CD14-positive monocyte (primary cell): ENCODE data around the gene BTBD1. TPM values are rescaled to one million over a fixed set of nuclear protein-coding genes. Genes with fewer than 3 reads are reported as not detected.

Experiments
- DNase-seq, 3 donors: peaks; one replicate each; pipeline ENCODE4 v3.0.0-alpha.2; 2011 to 2022
- H2AFZ ChIP-seq: 2 replicates; pipeline ENCODE4 v1.6.0; 2012; ENCODE audit warnings: mild to moderate bottlenecking, low read depth, low read length, inconsistent platforms; ENCODE audit not compliant: insufficient read depth, poor library complexity, severe bottlenecking
- H3K27ac ChIP-seq, 2 donors: 1 replicate in 1 of 2; 2 replicates in 1 of 2; pipeline ENCODE4 v1.5.1; 2012 to 2013; ENCODE audit warnings: low read length in 2 of 2, control low read depth in 1 of 2, inconsistent platforms in 1 of 2, low read depth in 1 of 2, mild to moderate bottlenecking in 1 of 2
- H3K27me3 ChIP-seq, 2 donors: one replicate each; pipeline versions ENCODE4 v1.6.0 to v1.6.1; 2011 to 2013; ENCODE audit warnings: low read length in 2 of 2; ENCODE audit not compliant: control insufficient read depth in 2 of 2, insufficient read depth in 2 of 2
- H3K36me3 ChIP-seq, 2 donors: replicated peaks in 1 of 2; 1 replicate in 1 of 2; 2 replicates in 1 of 2; pipeline versions ENCODE4 v1.5.1 to v1.6.1; 2012 to 2013; ENCODE audit warnings: low read length in 2 of 2, control low read depth in 1 of 2, inconsistent platforms in 1 of 2, mild to moderate bottlenecking in 1 of 2; ENCODE audit not compliant: insufficient read depth in 2 of 2, control insufficient read depth in 1 of 2
- H3K4me1 ChIP-seq, 2 donors: 1 replicate in 1 of 2; 2 replicates in 1 of 2; pipeline versions ENCODE4 v1.5.1 to v1.6.1; 2012 to 2013; ENCODE audit warnings: low read length in 2 of 2, control low read depth in 1 of 2, inconsistent platforms in 1 of 2, mild to moderate bottlenecking in 1 of 2, moderate library complexity in 1 of 2; ENCODE audit not compliant: insufficient read depth in 2 of 2, control insufficient read depth in 1 of 2
- H3K4me2 ChIP-seq: replicated peaks from 2 replicates; pipeline ENCODE3; 2012; ENCODE audit warnings: low read length, moderate library complexity, mild to moderate bottlenecking; ENCODE audit not compliant: poor library complexity, severe bottlenecking; ENCODE audit errors: extremely low read depth
- H3K4me3 ChIP-seq, 3 experiments: fragments of 200-600 bp in 1 of 3; sonication (generic) in 1 of 3; replicated peaks in 1 of 3; 1 replicate in 2 of 3; 2 replicates in 1 of 3; pipeline ENCODE4 v1.5.1; 2011 to 2013; ENCODE audit warnings: low read length in 3 of 3, mild to moderate bottlenecking in 3 of 3, control low read depth in 2 of 3, low read depth in 2 of 3, inconsistent platforms in 1 of 3, moderate library complexity in 1 of 3
- H3K79me2 ChIP-seq: 2 replicates; pipeline ENCODE4 v1.6.0; 2012; ENCODE audit warnings: mild to moderate bottlenecking, control low read depth, inconsistent platforms, low read length, moderate library complexity; ENCODE audit not compliant: insufficient read depth
- H3K9ac ChIP-seq: 2 replicates; pipeline ENCODE4 v1.6.0; 2017; ENCODE audit warnings: low read length, mild to moderate bottlenecking; ENCODE audit not compliant: insufficient read depth, poor library complexity, severe bottlenecking
- H3K9me3 ChIP-seq, 2 donors: replicated peaks in 1 of 2; 1 replicate in 1 of 2; 2 replicates in 1 of 2; pipeline versions ENCODE4 v1.5.1 to v1.6.1; 2012 to 2013; ENCODE audit warnings: low read length in 2 of 2, control low read depth in 1 of 2; ENCODE audit not compliant: control insufficient read depth in 1 of 2, insufficient read depth in 1 of 2
- H4K20me1 ChIP-seq: 2 replicates; pipeline ENCODE4 v1.6.0; 2012; ENCODE audit warnings: mild to moderate bottlenecking, low read length, control low read depth, moderate library complexity; ENCODE audit not compliant: insufficient read depth
- H3K27ac Mint-ChIP-seq, 7 donors: one replicate each; pipeline ENCODE4 v1.8.0; 2020; ENCODE audit warnings: mild to moderate bottlenecking in 7 of 7, mixed read lengths in 7 of 7, moderate library complexity in 6 of 7, inconsistent platforms in 2 of 7
- H3K27me3 Mint-ChIP-seq, 3 donors: one replicate each; pipeline ENCODE4 v1.8.0; 2021 to 2022; ENCODE audit warnings: low read depth in 3 of 3, mild to moderate bottlenecking in 3 of 3, mixed read lengths in 3 of 3, moderate library complexity in 3 of 3, inconsistent platforms in 1 of 3
- H3K36me3 Mint-ChIP-seq, 2 donors: one replicate each; pipeline ENCODE4 v1.8.0; 2020; ENCODE audit warnings: mixed read lengths in 2 of 2, inconsistent platforms in 1 of 2, mild to moderate bottlenecking in 1 of 2
- H3K4me1 Mint-ChIP-seq: one replicate; pipeline ENCODE4 v1.8.0; 2020; ENCODE audit warnings: mild to moderate bottlenecking, mixed read lengths
- H3K4me3 Mint-ChIP-seq, 2 donors: one replicate each; pipeline ENCODE4 v1.8.0; 2020; ENCODE audit warnings: mild to moderate bottlenecking in 2 of 2, mixed read lengths in 2 of 2, moderate library complexity in 1 of 2
- H3K9me3 Mint-ChIP-seq, 7 donors: one replicate each; pipeline ENCODE4 v1.8.0; 2020 to 2022; ENCODE audit warnings: mixed read lengths in 7 of 7, mild to moderate bottlenecking in 6 of 7, moderate library complexity in 6 of 7, inconsistent platforms in 2 of 7
- WGBS: methylation state at CpG from one replicate; pipeline ENCODE4 v1.1.5; 2013; ENCODE audit warnings: missing lambda C conversion rate; ENCODE audit not compliant: insufficient coverage; 5-methylcytosine and 5-hydroxymethylcytosine counted together
- intact Hi-C, 2 donors: fragments of 100-400 bp; cut with micrococcal nuclease; formaldehyde crosslinking; loops; one replicate each; pipeline versions ENCODE4 v1.15.0 to v1.15.1; 2023
- polyA minus RNA-seq: library from RNA; depleted of rRNA, polyadenylated mRNA; stranded (reverse); fragments of >200 nt; gene quantifications from 2 replicates; pipeline ENCODE4 v1.2.3, GENCODE V29; 2012
- polyA plus RNA-seq, 3 donors: library from polyadenylated mRNA; depleted of rRNA in 1 of 3; unstranded in 2 of 3; stranded (reverse) in 1 of 3; fragments of 300-500 nt in 2 of 3; fragments of >200 nt in 1 of 3; fragmentation: Illumina TruSeq in 2 of 3; gene quantifications; 1 replicate in 2 of 3; 2 replicates in 1 of 3; pipeline ENCODE4 v1.2.3, GENCODE V29; 2012 to 2021
- total RNA-seq, 12 experiments: library from RNA in 1 of 12; stranded (reverse) in 1 of 12; fragments of 120-200 nt in 1 of 12; gene quantifications; one replicate each; pipeline ENCODE4 v1.2.4 and lab custom pipeline; 2013 to 2026; ENCODE audit warnings: mixed read lengths in 6 of 12, inconsistent platforms in 1 of 12
- TF ChIP-seq, protein P1 (sequence below): fragments of 200-600 bp; IDR thresholded peaks from one replicate; pipeline ENCODE4 v1.8.0; 2022; ENCODE audit warnings: antibody characterized with exemption, mild to moderate bottlenecking

Gene BTBD1
- 57.6 TPM for total RNA-seq (2013)
- polyA plus RNA-seq (10 to 100 TPM; 18.0 to 48.8 (median 37.2) TPM), polyA minus RNA-seq (28.3 and 49.9 TPM in 2 replicates), total RNA-seq (lab: John Stamatoyannopoulos, UW) (33.9 to 117 (median 78.0) reads per million in 11 experiments)

- H3K36me3 ChIP-seq: peaks cover 0 to 5% of the 10 kb centered on the region in 2 donors
- no peaks in the 10 kb centered on the region for H3K27me3 ChIP-seq
- TF ChIP-seq, protein P1, sequence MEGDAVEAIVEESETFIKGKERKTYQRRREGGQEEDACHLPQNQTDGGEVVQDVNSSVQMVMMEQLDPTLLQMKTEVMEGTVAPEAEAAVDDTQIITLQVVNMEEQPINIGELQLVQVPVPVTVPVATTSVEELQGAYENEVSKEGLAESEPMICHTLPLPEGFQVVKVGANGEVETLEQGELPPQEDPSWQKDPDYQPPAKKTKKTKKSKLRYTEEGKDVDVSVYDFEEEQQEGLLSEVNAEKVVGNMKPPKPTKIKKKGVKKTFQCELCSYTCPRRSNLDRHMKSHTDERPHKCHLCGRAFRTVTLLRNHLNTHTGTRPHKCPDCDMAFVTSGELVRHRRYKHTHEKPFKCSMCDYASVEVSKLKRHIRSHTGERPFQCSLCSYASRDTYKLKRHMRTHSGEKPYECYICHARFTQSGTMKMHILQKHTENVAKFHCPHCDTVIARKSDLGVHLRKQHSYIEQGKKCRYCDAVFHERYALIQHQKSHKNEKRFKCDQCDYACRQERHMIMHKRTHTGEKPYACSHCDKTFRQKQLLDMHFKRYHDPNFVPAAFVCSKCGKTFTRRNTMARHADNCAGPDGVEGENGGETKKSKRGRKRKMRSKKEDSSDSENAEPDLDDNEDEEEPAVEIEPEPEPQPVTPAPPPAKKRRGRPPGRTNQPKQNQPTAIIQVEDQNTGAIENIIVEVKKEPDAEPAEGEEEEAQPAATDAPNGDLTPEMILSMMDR: no peak
- no peaks in the 10 kb centered on the region for H3K36me3 Mint-ChIP-seq
- H2AFZ ChIP-seq: peak within 1 kb of the TSS; percentile 89
- H3K9me3 ChIP-seq: peaks cover 0 to 11% of the 10 kb centered on the region in 2 donors
- intact Hi-C loops: loop anchor here in 1 of 2 donors (5.0 to 10.0 kb wide), 2 partner anchors 40 to 52 kb away; partner anchors contain the start of genes C15orf40 and TM6SF1
- peak within 1 kb of the TSS; percentile 92 for H3K4me2 ChIP-seq
- H3K4me3 Mint-ChIP-seq: peak within 1 kb of the TSS; percentile 87 to 90
- H3K4me3 ChIP-seq: peak within 1 kb of the TSS; percentile 74 to 92 (median 92)
- H4K20me1 ChIP-seq: peaks cover 45% of the 10 kb centered on the region
- H3K4me1 Mint-ChIP-seq: peaks cover 3% of the 10 kb centered on the region
- peaks cover 6 to 12% (median 10%) of the 10 kb centered on the region in 7 donors for H3K9me3 Mint-ChIP-seq
- H3K4me1 ChIP-seq: peaks cover 38 to 48% of the 10 kb centered on the region in 2 donors
- H3K27ac Mint-ChIP-seq: peak within 1 kb of the TSS; percentile 62 to 88 (median 85)
- peak; percentile 71 to 80 (median 76) for DNase-seq
- H3K27ac ChIP-seq: peak within 1 kb of the TSS; percentile 52 to 84
- H3K79me2 ChIP-seq: peaks cover 47% of the 10 kb centered on the region
- H3K9ac ChIP-seq: peak within 1 kb of the TSS; percentile 87
- no peaks in the 10 kb centered on the region for H3K27me3 Mint-ChIP-seq
- under 1% methylated on average over 89 of the region's 90 CpGs for WGBS
Observed at GRCh38 chr15:83066734-83067637, at the start of gene BTBD1. BTBD1 (minus strand) TSS chr15:83067252; CDS start chr15:83067151, 101 bp downstream.

- H3K79me2 ChIP-seq: peaks cover 10% of the 10 kb centered on the region
- H3K4me1 Mint-ChIP-seq: peaks cover 2% of the 10 kb centered on the region
- H3K27ac ChIP-seq: no peak overlapping the region
- H3K4me2 ChIP-seq: no peak overlapping the region
- H3K4me3 Mint-ChIP-seq: no peak overlapping the region
- TF ChIP-seq, protein P1: no peak
- peaks cover 6 to 39% of the 10 kb centered on the region in 2 donors for H3K36me3 Mint-ChIP-seq
- no peak overlapping the region for H3K4me3 ChIP-seq
- H3K9me3 Mint-ChIP-seq: peaks cover 0 to 5% (median 0%) of the 10 kb centered on the region in 7 donors
- H3K9ac ChIP-seq: no peak overlapping the region
- H3K36me3 ChIP-seq: peaks cover 63 to 90% of the 10 kb centered on the region in 2 donors
- no peak for DNase-seq
- intact Hi-C loops: no loop called here
- no peaks in the 10 kb centered on the region for H3K4me1 ChIP-seq
- H2AFZ ChIP-seq: no peak overlapping the region
- no peak overlapping the region for H3K27ac Mint-ChIP-seq
- 100% methylated on average over 3 of the region's 11 CpGs for WGBS
- H4K20me1 ChIP-seq: peaks cover 30% of the 10 kb centered on the region
- no peaks in the 10 kb centered on the region for H3K27me3 ChIP-seq
- peaks cover 0 to 6% (median 0%) of the 10 kb centered on the region in 3 donors for H3K27me3 Mint-ChIP-seq
- no peaks in the 10 kb centered on the region for H3K9me3 ChIP-seq
Observed at GRCh38 chr15:83115831-83116565, 48.9 kb upstream of the BTBD1 start.
